Thyroid gland (tissue), 4 donors: ENCODE data around the gene GLT8D1. TPM values are rescaled to one million over a fixed set of nuclear protein-coding genes. Genes with fewer than 3 reads are reported as not detected.

ENCODE experiments used
- DNase-seq, 2 donors: peaks; one replicate each; pipeline ENCODE4 v3.0.0-alpha.2; 2019
- H3K27ac ChIP-seq, 3 donors: fragments of 200-600 bp; sonication (generic); 1 replicate in 2 of 3; 2 replicates in 1 of 3; pipeline ENCODE4 v1.5.1; 2016 to 2019; ENCODE audit warnings: mild to moderate bottlenecking in 1 of 3, moderate library complexity in 1 of 3
- H3K27me3 ChIP-seq: fragments of 200-600 bp; sonication (generic); one replicate; pipeline ENCODE4 v1.5.1; 2019
- H3K36me3 ChIP-seq, 2 donors: fragments of 200-600 bp; sonication (generic); one replicate each; pipeline ENCODE4 v1.5.1; 2016 to 2019
- H3K4me1 ChIP-seq, 2 donors: fragments of 200-600 bp; sonication (generic); one replicate each; pipeline ENCODE4 v1.5.1; 2017 to 2019
- H3K4me3 ChIP-seq, 3 donors: fragments of 200-600 bp; sonication (generic); replicated peaks in 1 of 3; 1 replicate in 2 of 3; 2 replicates in 1 of 3; pipeline ENCODE4 v1.5.1; 2016; ENCODE audit warnings: mild to moderate bottlenecking in 1 of 3
- H3K9me3 ChIP-seq: fragments of 200-600 bp; sonication (generic); one replicate; pipeline ENCODE4 v1.5.1; 2017
- CTCF ChIP-seq, 6 experiments: fragments of 200-600 bp in 3 of 6; fragments of 450-650 bp in 3 of 6; sonication (generic) in 3 of 6; IDR thresholded peaks; one replicate each; pipeline ENCODE4 v1.5.1; 2016 to 2019; ENCODE audit warnings: antibody characterized with exemption in 6 of 6, mild to moderate bottlenecking in 2 of 6, inconsistent platforms in 1 of 6, moderate library complexity in 1 of 6
- POLR2A ChIP-seq, 2 donors: fragments of 450-650 bp; IDR thresholded peaks; one replicate each; pipeline ENCODE4 v1.6.1; 2017; ENCODE audit warnings: antibody characterized with exemption in 2 of 2, mild to moderate bottlenecking in 2 of 2, moderate library complexity in 1 of 2
- WGBS, 2 donors: methylation state at CpG; one replicate each; pipeline ENCODE4 v1.1.5; 2017; 5-methylcytosine and 5-hydroxymethylcytosine counted together
- intact Hi-C: fragments of 100-400 bp; cut with DNase I; formaldehyde crosslinking; loops from one replicate; pipeline ENCODE4 v1.15.1; 2023
- total RNA-seq, 4 donors: library from RNA; depleted of rRNA; stranded (reverse); fragments of >200 nt; gene quantifications; one replicate each; pipeline ENCODE4 v1.2.3, GENCODE V29; 2016

Gene GLT8D1
- total RNA-seq, 4 donors from 2014 or later = 97.8 to 145 (median 107) TPM

GRCh38 chr3:52721002-52721729 is 15.6 kb upstream of the GLT8D1 start:
- WGBS, 2 donors = 82 to 95% methylated on average over 6 of the region's 6 CpGs
- intact Hi-C loops = no loop called here
- Histone ChIP-seq H3K4me1 (no peaks in the 10 kb centered on the region), H3K27me3 (no peaks in the 10 kb centered on the region), H3K9me3 (no peaks in the 10 kb centered on the region), H3K4me3 (no peak overlapping the region), H3K36me3 (no peaks in the 10 kb centered on the region), H3K27ac (no peak overlapping the region)
- no peak for DNase-seq
- TF ChIP-seq POLR2A (IDR thresholded peaks at IDR 0.05) (no peak), CTCF (IDR thresholded peaks at IDR 0.05) (no peak)

- no peak for DNase-seq
- Histone ChIP-seq H3K4me1 (no peaks in the 10 kb centered on the region), H3K36me3 (no peaks in the 10 kb centered on the region), H3K27me3 (no peaks in the 10 kb centered on the region), H3K4me3 (no peak overlapping the region), H3K27ac (no peak overlapping the region), H3K9me3 (no peaks in the 10 kb centered on the region)
- TF ChIP-seq CTCF (IDR thresholded peaks at IDR 0.05) (no peak), POLR2A (IDR thresholded peaks at IDR 0.05) (no peak)
- intact Hi-C loops = no loop called here
Observed at GRCh38 chr3:52719618-52720017, 14.0 kb upstream of the GLT8D1 start.

GRCh38 chr3:52715714-52716305 is 10.2 kb upstream of the GLT8D1 start:
- Histone ChIP-seq H3K4me3 (no peak overlapping the region), H3K27me3 (no peaks in the 10 kb centered on the region), H3K4me1 (no peaks in the 10 kb centered on the region), H3K27ac (no peak overlapping the region), H3K36me3 (peaks cover 0 to 4% of the 10 kb centered on the region in 2 donors), H3K9me3 (no peaks in the 10 kb centered on the region)
- TF ChIP-seq POLR2A (IDR thresholded peaks at IDR 0.05) = no peak
- TF ChIP-seq CTCF (IDR thresholded peaks at IDR 0.05) = no peak
- DNase-seq = no peak
- WGBS, 2 donors = 92 to 93% methylated on average over 8 to 11 of the region's 11 CpGs
- intact Hi-C loops = no loop called here

GRCh38 chr3:52714335-52715302 is 9.0 kb upstream of the GLT8D1 start:
- 34 to 39% methylated on average over 18 to 29 of the region's 39 CpGs for WGBS, 2 donors
- DNase-seq = peak; percentile 40 to 43
- TF ChIP-seq CTCF (IDR thresholded peaks at IDR 0.05) = no peak
- no peak for TF ChIP-seq POLR2A (IDR thresholded peaks at IDR 0.05)
- Histone ChIP-seq H3K36me3 (peaks cover 0 to 4% of the 10 kb centered on the region in 2 donors), H3K27ac (no peak overlapping the region), H3K4me1 (no peaks in the 10 kb centered on the region), H3K4me3 (no peak overlapping the region), H3K27me3 (no peaks in the 10 kb centered on the region), H3K9me3 (no peaks in the 10 kb centered on the region)
- intact Hi-C loops = no loop called here
